B cell (primary cell): ENCODE data around the gene ODF4. TPM values are rescaled to one million over a fixed set of nuclear protein-coding genes. Genes with fewer than 3 reads are reported as not detected.

Experiments used
- ATAC-seq: fragments of 200-7000 bp; cut with Tn5 transposase; one replicate; pipeline ENCODE4 v1.10.0; 2021; ENCODE audit warnings: low read depth, mild to moderate bottlenecking, moderate number of reproducible peaks, moderate library complexity
- CTCF ChIA-PET: fragments of 350-600 bp; sonication (Branson Sonifier 250); formaldehyde crosslinking; loops from one replicate; lab custom pipeline; 2021; ENCODE audit warnings: antibody characterized with exemption, inconsistent platforms; lab: Charles Lee
- POLR2A ChIA-PET: fragments of 350-600 bp; sonication (Branson Sonifier 250); formaldehyde crosslinking; loops from one replicate; lab custom pipeline; 2021; ENCODE audit warnings: antibody characterized with exemption; lab: Charles Lee
- DNase-seq: peaks from one replicate; pipeline ENCODE4 v3.0.0; 2013
- H2AFZ ChIP-seq: 2 replicates; pipeline ENCODE4 v1.6.1; 2012; ENCODE audit warnings: mild to moderate bottlenecking, low read depth, low read length; ENCODE audit not compliant: insufficient read depth, poor library complexity, severe bottlenecking
- H3K27ac ChIP-seq, 2 donors: 1 replicate in 1 of 2; 2 replicates in 1 of 2; pipeline ENCODE4 v1.5.1; 2012 to 2013; ENCODE audit warnings: low read length in 2 of 2, mild to moderate bottlenecking in 2 of 2, moderate library complexity in 1 of 2
- H3K27me3 ChIP-seq, 4 experiments: fragments of 200-600 bp in 1 of 4; sonication (generic) in 1 of 4; replicated peaks in 1 of 4; 1 replicate in 2 of 4; 2 replicates in 2 of 4; pipeline versions ENCODE4 v1.6.1 to v1.7.0; 2013 to 2016; ENCODE audit warnings: low read length in 3 of 4, mild to moderate bottlenecking in 2 of 4, mixed read lengths in 1 of 4, moderate library complexity in 1 of 4; ENCODE audit not compliant: insufficient read depth in 4 of 4, control insufficient read depth in 3 of 4; ENCODE audit errors: control extremely low read depth in 1 of 4
- H3K36me3 ChIP-seq, 2 experiments: replicated peaks in 1 of 2; 1 replicate in 1 of 2; 2 replicates in 1 of 2; pipeline versions ENCODE4 v1.6.1 to v1.7.1; 2013; ENCODE audit warnings: low read length in 1 of 2; ENCODE audit not compliant: insufficient read depth in 2 of 2, control insufficient read depth in 1 of 2; ENCODE audit errors: control extremely low read depth in 1 of 2, extremely low read depth in 1 of 2
- H3K4me1 ChIP-seq, 2 donors: fragments of 200-600 bp in 1 of 2; sonication (generic) in 1 of 2; 1 replicate in 1 of 2; 2 replicates in 1 of 2; pipeline versions ENCODE4 v1.5.1 to v1.6.1; 2013 to 2017; ENCODE audit warnings: low read length in 2 of 2; ENCODE audit not compliant: control insufficient read depth in 2 of 2, insufficient read depth in 2 of 2
- H3K4me2 ChIP-seq: replicated peaks from 2 replicates; pipeline ENCODE3; 2012; ENCODE audit warnings: mild to moderate bottlenecking, low read depth, low read length; ENCODE audit not compliant: poor library complexity, severe bottlenecking
- H3K4me3 ChIP-seq, 5 experiments: fragments of 200-600 bp in 1 of 5; sonication (generic) in 1 of 5; 1 replicate in 3 of 5; 2 replicates in 2 of 5; pipeline versions ENCODE4 v1.5.1 to v1.7.0; 2011 to 2016; ENCODE audit warnings: low read length in 4 of 5, mild to moderate bottlenecking in 4 of 5, low read depth in 2 of 5, control low read depth in 1 of 5, moderate library complexity in 1 of 5; ENCODE audit not compliant: insufficient read depth in 1 of 5; ENCODE audit errors: control extremely low read depth in 1 of 5, extremely low read depth in 1 of 5
- H3K79me2 ChIP-seq: fragments of 200-600 bp; sonication (generic); one replicate; pipeline ENCODE4 v1.6.0; 2016; ENCODE audit warnings: low read length; ENCODE audit not compliant: control insufficient read depth, insufficient read depth
- H3K9ac ChIP-seq: fragments of 200-600 bp; sonication (generic); 2 replicates; pipeline ENCODE4 v1.6.1; 2017; ENCODE audit warnings: mild to moderate bottlenecking, low read length, moderate library complexity
- H3K9me3 ChIP-seq, 3 donors: one replicate each; pipeline versions ENCODE4 v1.6.1 to v1.7.1; 2013; ENCODE audit warnings: low read length in 2 of 3; ENCODE audit not compliant: control insufficient read depth in 2 of 3, insufficient read depth in 1 of 3; ENCODE audit errors: control extremely low read depth in 1 of 3
- H4K20me1 ChIP-seq: 2 replicates; pipeline ENCODE4 v1.6.0; 2012; ENCODE audit warnings: mild to moderate bottlenecking, low read length; ENCODE audit not compliant: insufficient read depth, control insufficient read depth, poor library complexity, severe bottlenecking
- H3K27ac Mint-ChIP-seq: one replicate; pipeline ENCODE4 v1.8.0; 2021; ENCODE audit warnings: mixed read lengths
- H3K27me3 Mint-ChIP-seq: one replicate; pipeline ENCODE4 v1.8.0; 2021; ENCODE audit warnings: mixed read lengths
- H3K4me1 Mint-ChIP-seq: one replicate; pipeline ENCODE4 v1.8.0; 2021; ENCODE audit warnings: mixed read lengths
- H3K4me3 Mint-ChIP-seq: one replicate; pipeline ENCODE4 v1.8.0; 2021; ENCODE audit warnings: mixed read lengths
- H3K9me3 Mint-ChIP-seq: one replicate; pipeline ENCODE4 v1.8.0; 2022; ENCODE audit warnings: mixed read lengths; ENCODE audit not compliant: insufficient read depth
- EZH2 ChIP-seq: IDR thresholded peaks from 2 replicates; pipeline ENCODE4 v1.6.1; 2012; ENCODE audit warnings: borderline replicate concordance, low read depth, mild to moderate bottlenecking, moderate library complexity, low read length; ENCODE audit not compliant: insufficient read depth, poor library complexity, severe bottlenecking
- WGBS: methylation state at CpG from one replicate; pipeline ENCODE4 v1.1.5; 2013; ENCODE audit warnings: missing lambda C conversion rate; ENCODE audit not compliant: insufficient coverage; 5-methylcytosine and 5-hydroxymethylcytosine counted together
- intact Hi-C: fragments of 100-400 bp; cut with micrococcal nuclease; formaldehyde crosslinking; loops from one replicate; pipeline ENCODE4 v1.10.0; 2022
- polyA plus RNA-seq: library from polyadenylated mRNA; depleted of rRNA; stranded (reverse); fragments of >200 nt; gene quantifications from 2 replicates; pipeline ENCODE4 v1.2.3, GENCODE V29; 2012
- total RNA-seq, 2 donors: library from RNA; stranded (reverse); fragments of 120-200 nt in 1 of 2; gene quantifications; 1 replicate in 1 of 2; 2 replicates in 1 of 2; pipeline versions ENCODE4 v1.2.3 to v1.2.4, GENCODE V29; 2013 to 2022
- TF ChIP-seq, protein P1 (sequence below): fragments of 200-600 bp; IDR thresholded peaks from one replicate; pipeline ENCODE4 v1.8.0; 2022; ENCODE audit warnings: antibody characterized with exemption, mild to moderate bottlenecking

ODF4 gene
- total and polyA plus RNA-seq, 2 donors (not counting 1 experiment from before 2014, with no cell fraction given) = not detected

DNA sequence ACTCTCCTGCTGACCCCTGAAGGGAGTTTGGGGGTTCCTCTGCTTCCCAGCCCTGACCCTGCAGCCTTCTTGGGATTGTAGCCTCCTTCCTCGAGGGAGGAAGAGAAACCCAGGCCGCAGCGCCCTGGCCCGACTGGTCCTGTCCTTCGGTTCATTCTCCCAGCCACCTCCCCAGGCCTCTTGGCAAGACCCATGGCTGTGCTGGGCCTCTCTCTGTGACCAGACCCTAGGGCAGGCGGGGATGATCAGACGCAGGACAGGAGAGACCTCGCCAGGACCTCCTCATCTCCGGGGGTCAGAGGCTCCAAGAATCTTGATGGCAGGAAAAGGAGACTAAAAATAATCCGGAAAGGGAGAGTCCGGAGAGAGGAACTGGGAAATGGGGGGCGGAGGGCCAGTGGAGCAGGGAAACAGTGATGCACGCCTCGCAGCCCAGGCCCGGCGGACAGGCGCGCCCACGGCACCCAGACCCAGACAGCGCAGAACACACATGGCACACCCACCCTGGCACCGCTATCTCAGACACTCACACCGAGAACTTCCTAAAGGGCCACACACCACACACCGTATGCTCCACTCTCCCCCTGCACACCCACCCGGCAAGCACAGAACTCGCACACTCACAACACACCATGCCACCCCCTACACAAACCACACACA lies 28.4 kb upstream of the ODF4 start:
- Mint-ChIP-seq H3K4me1 (no peaks in the 10 kb centered on the region), H3K27ac (no peak overlapping the region), H3K27me3 (peaks cover 28% of the 10 kb centered on the region), H3K9me3 (no peaks in the 10 kb centered on the region), H3K4me3 (no peak overlapping the region)
- ATAC-seq = no peak
- no peaks in the 10 kb centered on the region for H3K79me2 ChIP-seq
- no peak overlapping the region for H3K4me2 ChIP-seq
- H3K9ac ChIP-seq = no peak overlapping the region
- H3K36me3 ChIP-seq = no peaks in the 10 kb centered on the region
- WGBS = 86% methylated on average over 20 of the region's 25 CpGs
- intact Hi-C loops = no loop called here
- POLR2A ChIA-PET = no interaction called here
- H3K27ac ChIP-seq = no peak overlapping the region
- TF ChIP-seq, protein P1, sequence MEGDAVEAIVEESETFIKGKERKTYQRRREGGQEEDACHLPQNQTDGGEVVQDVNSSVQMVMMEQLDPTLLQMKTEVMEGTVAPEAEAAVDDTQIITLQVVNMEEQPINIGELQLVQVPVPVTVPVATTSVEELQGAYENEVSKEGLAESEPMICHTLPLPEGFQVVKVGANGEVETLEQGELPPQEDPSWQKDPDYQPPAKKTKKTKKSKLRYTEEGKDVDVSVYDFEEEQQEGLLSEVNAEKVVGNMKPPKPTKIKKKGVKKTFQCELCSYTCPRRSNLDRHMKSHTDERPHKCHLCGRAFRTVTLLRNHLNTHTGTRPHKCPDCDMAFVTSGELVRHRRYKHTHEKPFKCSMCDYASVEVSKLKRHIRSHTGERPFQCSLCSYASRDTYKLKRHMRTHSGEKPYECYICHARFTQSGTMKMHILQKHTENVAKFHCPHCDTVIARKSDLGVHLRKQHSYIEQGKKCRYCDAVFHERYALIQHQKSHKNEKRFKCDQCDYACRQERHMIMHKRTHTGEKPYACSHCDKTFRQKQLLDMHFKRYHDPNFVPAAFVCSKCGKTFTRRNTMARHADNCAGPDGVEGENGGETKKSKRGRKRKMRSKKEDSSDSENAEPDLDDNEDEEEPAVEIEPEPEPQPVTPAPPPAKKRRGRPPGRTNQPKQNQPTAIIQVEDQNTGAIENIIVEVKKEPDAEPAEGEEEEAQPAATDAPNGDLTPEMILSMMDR = no peak
- no peak for TF ChIP-seq EZH2
- H2AFZ ChIP-seq = no peak overlapping the region
- DNase-seq = no peak
- H3K27me3 ChIP-seq = peaks cover 0 to 39% (median 4%) of the 10 kb centered on the region in 4 experiments
- no peaks in the 10 kb centered on the region for H3K4me1 ChIP-seq
- no peak overlapping the region for H3K4me3 ChIP-seq
- CTCF ChIA-PET = no interaction called here
- no peaks in the 10 kb centered on the region for H3K9me3 ChIP-seq
- no peaks in the 10 kb centered on the region for H4K20me1 ChIP-seq

DNA sequence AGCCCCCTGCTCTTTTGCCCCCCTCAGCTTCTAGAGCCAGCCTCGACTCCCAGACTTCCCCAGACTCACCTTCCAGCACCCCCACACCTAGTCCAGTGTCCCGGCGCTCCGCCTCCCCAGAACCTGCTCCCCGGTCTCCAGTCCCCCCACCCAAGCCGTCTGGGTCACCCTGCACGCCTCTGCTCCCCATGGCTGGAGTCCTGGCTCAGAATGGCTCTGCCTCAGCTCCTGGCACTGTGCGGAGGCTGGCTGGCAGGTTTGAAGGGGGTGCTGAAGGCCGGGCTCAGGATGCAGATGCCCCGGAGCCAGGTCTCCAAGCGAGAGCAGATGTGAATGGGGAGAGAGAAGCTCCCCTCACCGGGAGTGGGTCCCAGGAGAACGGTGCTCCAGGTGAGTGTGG lies 27.4 kb upstream of the ODF4 start:
- Histone ChIP-seq H3K36me3 (no peaks in the 10 kb centered on the region), H3K4me1 (no peaks in the 10 kb centered on the region), H2AFZ (no peak overlapping the region), H3K27me3 (peaks cover 0 to 40% (median 4%) of the 10 kb centered on the region in 4 experiments), H3K27ac (no peak overlapping the region), H3K9ac (no peak overlapping the region), H3K4me2 (no peak overlapping the region), H4K20me1 (no peaks in the 10 kb centered on the region), H3K9me3 (no peaks in the 10 kb centered on the region), H3K4me3 (no peak overlapping the region), H3K79me2 (no peaks in the 10 kb centered on the region)
- no peak for TF ChIP-seq EZH2
- TF ChIP-seq, protein P1 = no peak
- Mint-ChIP-seq H3K27ac (no peak overlapping the region), H3K4me1 (no peaks in the 10 kb centered on the region), H3K27me3 (peaks cover 31% of the 10 kb centered on the region), H3K9me3 (no peaks in the 10 kb centered on the region), H3K4me3 (no peak overlapping the region)
- ChIA-PET CTCF (no interaction called here), POLR2A (no interaction called here)
- ATAC-seq = no peak
- intact Hi-C loops = no loop called here
- 90% methylated on average over 9 of the region's 13 CpGs for WGBS
- DNase-seq = no peak
